ENCODE measurements around the gene NSD2.
"Not testable (repeated sequence)": the region's sequence is repeated elsewhere in the genome, so short reads cannot be mapped to it uniquely, and the experiment has no call there.

The NSD2 gene

DNA sequence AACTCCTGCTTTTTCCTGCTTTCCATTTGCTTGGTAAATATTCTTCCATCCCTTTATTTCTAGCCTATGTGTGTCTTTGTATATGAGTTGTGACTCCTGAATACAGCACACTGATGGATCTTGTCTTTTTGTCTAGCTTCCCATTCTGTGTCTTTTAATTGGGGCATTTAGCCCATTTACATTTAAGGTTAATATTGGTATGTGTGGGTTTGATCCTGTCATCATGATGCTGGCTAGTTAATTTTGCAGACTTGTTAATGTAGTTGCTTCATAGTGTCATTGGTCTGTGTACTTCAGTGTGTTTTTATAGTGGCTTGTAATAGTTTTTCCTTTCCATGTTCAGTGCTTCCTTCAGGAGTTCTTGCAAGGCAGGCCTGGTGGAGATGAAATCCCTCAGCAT lies 160.0 kb downstream of the NSD2 start:
- not testable (repeated sequence) for H3K36me3 ChIP-seq (ENCODE audit: control insufficient read depth in 1 of 2, insufficient read depth in 2 of 2, low read depth in 1 of 2, low read length in 2 of 2); H3K4ac ChIP-seq (ENCODE audit: low read depth in 1 of 2, low read length in 2 of 2); H2BK12ac ChIP-seq (ENCODE audit: low read length in 2 of 2); H3K18ac ChIP-seq (ENCODE audit: low read depth in 1 of 2, low read length in 2 of 2); H3K27ac ChIP-seq (ENCODE audit: low read length, poor library complexity, severe bottlenecking); H2BK120ac ChIP-seq (ENCODE audit: low read depth, low read length); H3K9me3 ChIP-seq (ENCODE audit: control insufficient read depth, low read length); H2BK5ac ChIP-seq (ENCODE audit: low read depth, low read length, poor library complexity, severe bottlenecking); H3K14ac ChIP-seq (ENCODE audit: low read length in 2 of 2); H3K4me1 ChIP-seq (ENCODE audit: control insufficient read depth, insufficient read depth, low read depth, low read length); H3K79me1 ChIP-seq (replicated peaks; ENCODE audit: low read length, poor library complexity, severe bottlenecking); H2AK5ac ChIP-seq (ENCODE audit: low read length, severe bottlenecking); H3K4me2 ChIP-seq (ENCODE audit: low read length, poor library complexity, severe bottlenecking); H2BK15ac ChIP-seq (ENCODE audit: low read depth, poor library complexity, severe bottlenecking); H4K8ac ChIP-seq (ENCODE audit: low read length); H3K9ac ChIP-seq (ENCODE audit: low read length); H4K91ac ChIP-seq (ENCODE audit: low read length); H3K23ac ChIP-seq (ENCODE audit: low read length in 2 of 2); DNase-seq; H3K4me3 ChIP-seq (ENCODE audit: insufficient read depth in 1 of 2, low read depth in 1 of 2, low read length in 2 of 2); H2AFZ ChIP-seq (ENCODE audit: low read depth, low read length)
- peaks cover 32 to 34% of the 10 kb centered on the region in 2 experiments for H3K27me3 ChIP-seq (ENCODE audit: control insufficient read depth in 1 of 2, insufficient read depth in 1 of 2, low read length in 2 of 2)

Small RNAs within 50 kb of the gene (small RNA-seq; reads per million reads assigned to genes)
- gene SCARNA22 (ENCODE audit: low read depth): 10.6 reads per million, percentile 80 among the genes with 10 or more reads in this experiment
